ENCODE data around the gene GVQW3.

Gene GVQW3

GRCh38 chr11:76361374-76361773, 19.7 kb upstream of the GVQW3 start:
- Histone ChIP-seq H3K36me3 (peaks cover 57% of the 10 kb centered on the region), H3K27me3 (no peaks in the 10 kb centered on the region), H3K27ac (no peak overlapping the region), H3K4me2 (no peak overlapping the region), H4K20me1 (peaks cover 48% of the 10 kb centered on the region), H3K9ac (no peak overlapping the region), H3K9me3 (peaks cover 5% of the 10 kb centered on the region), H3K4me1 (0 out of 2 replicates have a peak, but pooled peaks cover 3% of the 10 kb centered on the region), H3K4me3 (no peak overlapping the region)
- no peak for TF ChIP-seq Cebpa-rat (IDR thresholded peaks at IDR 0.05)

GRCh38 chr11:76361776-76362175, 19.3 kb upstream of the GVQW3 start:
- Histone ChIP-seq H3K36me3 (peaks cover 53% of the 10 kb centered on the region), H3K9me3 (peaks cover 1% of the 10 kb centered on the region; the same call in 1 of the 2 replicates), H3K27me3 (no peaks in the 10 kb centered on the region), H3K4me1 (0 out of 2 replicates have a peak, but pooled peaks cover 4% of the 10 kb centered on the region), H3K9ac (no peak overlapping the region), H4K20me1 (peaks cover 52% of the 10 kb centered on the region), H3K27ac (no peak overlapping the region), H3K4me3 (no peak overlapping the region), H3K4me2 (no peak overlapping the region)
- TF ChIP-seq Cebpa-rat (IDR thresholded peaks at IDR 0.05), result no peak

- Histone ChIP-seq H3K4me2 (no peak overlapping the region), H4K20me1 (peaks cover 61% of the 10 kb centered on the region), H3K36me3 (peaks cover 49% of the 10 kb centered on the region), H3K4me3 (no peak overlapping the region), H3K27ac (no peak overlapping the region), H3K9ac (no peak overlapping the region), H3K27me3 (no peaks in the 10 kb centered on the region), H3K9me3 (no peaks in the 10 kb centered on the region; the same call in 1 of the 2 replicates), H3K4me1 (0 out of 2 replicates have a peak, but pooled peaks cover 4% of the 10 kb centered on the region)
- no peak for TF ChIP-seq Cebpa-rat (IDR thresholded peaks at IDR 0.05)
Measured at GRCh38 chr11:76362716-76363115, 18.4 kb upstream of the GVQW3 start.

GRCh38 chr11:76365038-76365679, 16.0 kb upstream of the GVQW3 start:
- 0 out of 2 replicates have a peak, but pooled peaks cover 4% of the 10 kb centered on the region for H3K4me1 ChIP-seq
- no peak overlapping the region for H3K27ac ChIP-seq
- no peak overlapping the region for H3K9ac ChIP-seq
- no peaks in the 10 kb centered on the region for H3K27me3 ChIP-seq
- peaks cover 34% of the 10 kb centered on the region for H3K36me3 ChIP-seq
- H3K4me2 ChIP-seq, result no peak overlapping the region
- no peak overlapping the region for H3K4me3 ChIP-seq
- peaks cover 86% of the 10 kb centered on the region for H4K20me1 ChIP-seq
- TF ChIP-seq Cebpa-rat (IDR thresholded peaks at IDR 0.05), result no peak
- no peaks in the 10 kb centered on the region for H3K9me3 ChIP-seq

- Histone ChIP-seq H3K27me3 (no peaks in the 10 kb centered on the region), H3K4me1 (peaks cover 15% of the 10 kb centered on the region; the same call in 1 of the 2 replicates), H3K4me2 (no peak overlapping the region), H3K4me3 (no peak overlapping the region), H3K9ac (no peak overlapping the region), H3K27ac (no peak overlapping the region), H4K20me1 (peaks cover 96% of the 10 kb centered on the region), H3K36me3 (peaks cover 12% of the 10 kb centered on the region), H3K9me3 (no peaks in the 10 kb centered on the region)
- no peak for TF ChIP-seq Cebpa-rat (IDR thresholded peaks at IDR 0.05)
Measured at GRCh38 chr11:76368490-76368889, 12.6 kb upstream of the GVQW3 start.

GRCh38 chr11:76369406-76369805, 11.7 kb upstream of the GVQW3 start:
- peaks cover 15% of the 10 kb centered on the region; the same call in 1 of the 2 replicates for H3K4me1 ChIP-seq
- H3K27ac ChIP-seq, result no peak overlapping the region
- H3K9me3 ChIP-seq, result no peaks in the 10 kb centered on the region
- no peak for TF ChIP-seq Cebpa-rat (IDR thresholded peaks at IDR 0.05)
- peaks cover 100% of the 10 kb centered on the region for H4K20me1 ChIP-seq
- H3K36me3 ChIP-seq, result peaks cover 9% of the 10 kb centered on the region
- no peak overlapping the region for H3K4me3 ChIP-seq
- no peak overlapping the region for H3K4me2 ChIP-seq
- no peak overlapping the region for H3K9ac ChIP-seq
- H3K27me3 ChIP-seq, result no peaks in the 10 kb centered on the region

GRCh38 chr11:76371170-76371569, 10.0 kb upstream of the GVQW3 start:
- Histone ChIP-seq H4K20me1 (peaks cover 100% of the 10 kb centered on the region), H3K4me3 (no peak overlapping the region), H3K27ac (no peak overlapping the region), H3K9ac (no peak overlapping the region), H3K4me2 (no peak overlapping the region), H3K36me3 (no peaks in the 10 kb centered on the region), H3K9me3 (no peaks in the 10 kb centered on the region), H3K4me1 (peaks cover 14% of the 10 kb centered on the region; the same call in 1 of the 2 replicates), H3K27me3 (no peaks in the 10 kb centered on the region)
- no peak for TF ChIP-seq Cebpa-rat (IDR thresholded peaks at IDR 0.05)

GRCh38 chr11:76376746-76377558, 4.2 kb upstream of the GVQW3 start:
- Histone ChIP-seq H3K4me1 (peaks cover 22% of the 10 kb centered on the region), H4K20me1 (peaks cover 85% of the 10 kb centered on the region), H3K9ac (no peak overlapping the region), H3K4me2 (no peak overlapping the region), H3K4me3 (no peak overlapping the region), H3K9me3 (no peaks in the 10 kb centered on the region), H3K27me3 (no peaks in the 10 kb centered on the region), H3K27ac (no peak overlapping the region), H3K36me3 (no peaks in the 10 kb centered on the region)
- no peak for TF ChIP-seq Cebpa-rat (IDR thresholded peaks at IDR 0.05)

GRCh38 chr11:76379807-76380158, 1.3 kb upstream of the GVQW3 start:
- H3K9me3 ChIP-seq, result no peaks in the 10 kb centered on the region
- peak overlapping the region; percentile 97 for H3K4me2 ChIP-seq
- peak overlapping the region; percentile 92 for H3K27ac ChIP-seq
- H4K20me1 ChIP-seq, result peaks cover 57% of the 10 kb centered on the region
- TF ChIP-seq Cebpa-rat (IDR thresholded peaks at IDR 0.05), result no peak
- peak overlapping the region; percentile 95 for H3K9ac ChIP-seq
- H3K4me3 ChIP-seq, result peak overlapping the region; percentile 98
- no peaks in the 10 kb centered on the region for H3K27me3 ChIP-seq
- peaks cover 12% of the 10 kb centered on the region for H3K36me3 ChIP-seq
- peaks cover 42% of the 10 kb centered on the region for H3K4me1 ChIP-seq

Data from BLaER1 (cell line).